ENCODE results near the gene TMEM139.

Gene TMEM139

GRCh38 chr7:143284591-143285469 lies at the start of gene TMEM139:
TMEM139 (plus strand) TSS chr7:143284958; CDS start chr7:143285958, 1,000 bp downstream.
- no peak for DNase-seq

GRCh38 chr7:143235561-143235960 lies 49.2 kb upstream of the TMEM139 start:
- no peak for DNase-seq

- DNase-seq = no peak
Observed at GRCh38 chr7:143236408-143236990, 48.3 kb upstream of the TMEM139 start.

GRCh38 chr7:143237366-143237765 lies 47.4 kb upstream of the TMEM139 start:
- no peak for DNase-seq

- no peak for DNase-seq
Observed at GRCh38 chr7:143238289-143238980, 46.3 kb upstream of the TMEM139 start.

- DNase-seq = no peak
Observed at GRCh38 chr7:143239813-143240212, 44.9 kb upstream of the TMEM139 start.

- peak; percentile 73 for DNase-seq
Observed at GRCh38 chr7:143240291-143241168, 44.2 kb upstream of the TMEM139 start.

GRCh38 chr7:143242306-143242705 lies 42.5 kb upstream of the TMEM139 start:
- DNase-seq = no peak

- no peak for DNase-seq
Observed at GRCh38 chr7:143243111-143243510, 41.6 kb upstream of the TMEM139 start.

GRCh38 chr7:143243614-143244013 lies 41.1 kb upstream of the TMEM139 start:
- no peak for DNase-seq

- no peak for DNase-seq
Observed at GRCh38 chr7:143244321-143244720, 40.4 kb upstream of the TMEM139 start.

- no peak for DNase-seq
Observed at GRCh38 chr7:143245123-143245522, 39.6 kb upstream of the TMEM139 start.

GRCh38 chr7:143247372-143247771 lies 37.4 kb upstream of the TMEM139 start:
- no peak for DNase-seq

- no peak for DNase-seq
Observed at GRCh38 chr7:143248761-143249354, 35.9 kb upstream of the TMEM139 start.

- no peak for DNase-seq
Observed at GRCh38 chr7:143250199-143250598, 34.6 kb upstream of the TMEM139 start.

- DNase-seq = no peak
Observed at GRCh38 chr7:143250822-143251221, 33.9 kb upstream of the TMEM139 start.

- no peak for DNase-seq
Observed at GRCh38 chr7:143252006-143252405, 32.8 kb upstream of the TMEM139 start.

GRCh38 chr7:143255564-143255963 lies 29.2 kb upstream of the TMEM139 start:
- DNase-seq = no peak

GRCh38 chr7:143256325-143256724 lies 28.4 kb upstream of the TMEM139 start:
- no peak for DNase-seq

- no peak for DNase-seq
Observed at GRCh38 chr7:143256932-143257331, 27.8 kb upstream of the TMEM139 start.

GRCh38 chr7:143257501-143257900 lies 27.3 kb upstream of the TMEM139 start:
- no peak for DNase-seq

- no peak for DNase-seq
Observed at GRCh38 chr7:143258831-143259230, 25.9 kb upstream of the TMEM139 start.
